Body of pancreas (tissue), 4 donors: ENCODE data around the gene NMNAT3. TPM values are rescaled to one million over a fixed set of nuclear protein-coding genes. Genes with fewer than 3 reads are reported as not detected.

Source experiments
- ATAC-seq: fragments of 150-250 bp; one replicate; pipeline ENCODE4 v1.9.1; 2016
- DNase-seq, 4 donors: peaks; one replicate each; pipeline ENCODE4 v3.0.0-alpha.2; 2019
- H3K27ac ChIP-seq, 4 donors: fragments of 200-600 bp; sonication (generic); 1 replicate in 3 of 4; 2 replicates in 1 of 4; pipeline versions ENCODE4 v1.5.1 to v1.6.1; 2016 to 2019; ENCODE audit warnings: mild to moderate bottlenecking in 1 of 4, mixed read lengths in 1 of 4, moderate library complexity in 1 of 4
- H3K27me3 ChIP-seq, 2 donors: fragments of 200-600 bp; sonication (generic); one replicate each; pipeline ENCODE4 v1.6.0; 2016; ENCODE audit warnings: mild to moderate bottlenecking in 1 of 2
- H3K36me3 ChIP-seq, 2 donors: fragments of 200-600 bp; sonication (generic); replicated peaks in 1 of 2; 2 replicates each; pipeline ENCODE4 v1.5.1; 2016; ENCODE audit warnings: low read depth in 2 of 2; ENCODE audit not compliant: insufficient read depth in 1 of 2
- H3K4me1 ChIP-seq: fragments of 200-600 bp; sonication (generic); one replicate; pipeline ENCODE4 v1.6.0; 2016
- H3K4me3 ChIP-seq, 2 donors: fragments of 200-600 bp; sonication (generic); 1 replicate in 1 of 2; 2 replicates in 1 of 2; pipeline ENCODE4 v1.5.1; 2016 to 2019
- H3K9me3 ChIP-seq, 3 donors: fragments of 200-600 bp; sonication (generic); 1 replicate in 2 of 3; 2 replicates in 1 of 3; pipeline ENCODE4 v1.5.1; 2016
- CTCF ChIP-seq, 7 experiments: fragments of 450-650 bp in 4 of 7; fragments of 200-600 bp in 3 of 7; sonication (generic) in 3 of 7; IDR thresholded peaks; one replicate each; pipeline ENCODE4 v1.5.1; 2016 to 2019; ENCODE audit warnings: antibody characterized with exemption in 7 of 7
- POLR2A ChIP-seq, 3 donors: fragments of 450-650 bp; IDR thresholded peaks; one replicate each; pipeline ENCODE4 v1.6.1; 2016; ENCODE audit warnings: antibody characterized with exemption in 3 of 3, mild to moderate bottlenecking in 2 of 3
- WGBS, 2 donors: methylation state at CpG; one replicate each; pipeline ENCODE4 v1.1.5; 2017; 5-methylcytosine and 5-hydroxymethylcytosine counted together
- intact Hi-C: fragments of 100-400 bp; cut with DNase I; formaldehyde crosslinking; loops from one replicate; pipeline ENCODE4 v1.15.1; 2023
- total RNA-seq, 2 donors: library from RNA; depleted of rRNA; stranded (reverse); fragments of >200 nt; gene quantifications; one replicate each; pipeline ENCODE4 v1.1.0, GENCODE V29; 2016

NMNAT3 gene
- total RNA-seq, 2 donors from 2014 or later: 5.7 to 12.9 TPM

DNA sequence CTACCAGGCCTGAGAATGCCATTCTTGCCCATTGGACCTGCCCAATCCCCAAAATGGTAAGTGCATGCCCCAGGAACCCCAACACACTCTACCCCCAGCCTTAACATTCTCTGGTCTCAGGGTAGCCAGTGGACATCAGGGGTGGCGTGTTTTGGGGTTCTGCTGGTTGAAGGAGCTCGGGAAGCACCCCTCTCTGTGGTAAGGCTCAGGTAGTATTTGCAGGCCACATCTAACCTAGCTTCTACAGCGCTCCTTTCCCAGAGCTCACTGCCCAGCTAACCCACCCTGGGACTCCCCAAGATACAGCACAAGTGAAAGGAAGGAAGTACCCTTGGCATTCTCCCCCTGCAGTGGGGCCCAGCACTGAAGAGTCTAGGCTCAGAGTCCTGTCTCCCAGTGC is 19.8 kb downstream of the NMNAT3 start:
- Histone ChIP-seq H3K27ac (no peak overlapping the region), H3K36me3 (no peaks in the 10 kb centered on the region), H3K9me3 (no peaks in the 10 kb centered on the region), H3K4me1 (no peaks in the 10 kb centered on the region), H3K4me3 (no peak overlapping the region), H3K27me3 (no peaks in the 10 kb centered on the region)
- 84 to 94% methylated on average over 3 of the region's 3 CpGs for WGBS, 2 donors
- intact Hi-C loops: no loop called here
- no peak for ATAC-seq
- DNase-seq: no peak
- TF ChIP-seq POLR2A (IDR thresholded peaks at IDR 0.05): no peak
- no peak for TF ChIP-seq CTCF (IDR thresholded peaks at IDR 0.05)

- H3K27ac ChIP-seq: no peak overlapping the region
- intact Hi-C loops: no loop called here
- no peak overlapping the region for H3K4me3 ChIP-seq
- DNase-seq: no peak
- TF ChIP-seq CTCF (IDR thresholded peaks at IDR 0.05): no peak
- TF ChIP-seq POLR2A (IDR thresholded peaks at IDR 0.05): no peak
- H3K4me1 ChIP-seq: no peaks in the 10 kb centered on the region
- 100% methylated on average over 3 of the region's 3 CpGs for WGBS, 2 donors
- no peaks in the 10 kb centered on the region for H3K27me3 ChIP-seq
- ATAC-seq: no peak
- H3K9me3 ChIP-seq: no peaks in the 10 kb centered on the region
- no peaks in the 10 kb centered on the region for H3K36me3 ChIP-seq
These were observed 20.3 kb downstream of the NMNAT3 start for GRCh38 chr3:139657434-139657833.

DNA sequence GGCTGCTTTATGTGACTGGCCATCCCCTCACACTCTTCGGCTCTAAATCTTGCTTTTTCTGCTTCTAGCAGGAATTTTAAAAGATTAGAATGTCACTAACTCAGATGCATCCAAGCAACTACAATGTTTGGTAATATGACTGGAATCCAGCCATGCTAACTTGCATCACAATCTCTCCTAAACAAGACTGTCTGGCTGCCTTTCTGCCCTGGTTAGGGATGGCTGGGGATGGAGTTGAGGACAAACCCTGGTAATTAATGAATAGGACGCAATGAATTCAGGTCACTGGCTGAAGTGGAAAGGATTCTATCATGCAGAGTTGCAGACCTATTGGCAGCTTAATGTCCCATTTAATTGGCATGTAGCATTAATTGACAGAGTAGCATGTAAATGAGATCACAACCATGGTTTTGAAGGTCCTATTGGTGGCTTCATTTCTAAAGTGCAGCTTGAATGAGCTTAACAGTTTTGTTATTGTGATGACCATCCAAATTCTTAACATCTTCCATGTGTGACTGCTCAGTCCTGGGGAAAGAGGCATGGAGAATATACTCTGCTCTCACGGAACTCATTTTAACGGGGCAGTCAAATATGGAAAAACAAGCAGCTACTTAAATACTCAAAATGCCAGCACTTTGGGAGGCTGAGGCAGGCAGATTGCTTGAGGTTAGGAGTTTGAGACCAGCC is 21.7 kb downstream of the NMNAT3 start:
- ATAC-seq (no peak), DNase-seq (peak in 1 of 4 donors; percentile 35)
- Histone ChIP-seq H3K4me3 (no peak overlapping the region), H3K27ac (no peak overlapping the region), H3K4me1 (no peaks in the 10 kb centered on the region), H3K27me3 (no peaks in the 10 kb centered on the region), H3K9me3 (no peaks in the 10 kb centered on the region), H3K36me3 (no peaks in the 10 kb centered on the region)
- intact Hi-C loops: no loop called here
- TF ChIP-seq POLR2A (IDR thresholded peaks at IDR 0.05): no peak
- TF ChIP-seq CTCF (IDR thresholded peaks at IDR 0.05): no peak
- WGBS, 2 donors: 83 to 91% methylated on average over 4 of the region's 4 CpGs

DNA sequence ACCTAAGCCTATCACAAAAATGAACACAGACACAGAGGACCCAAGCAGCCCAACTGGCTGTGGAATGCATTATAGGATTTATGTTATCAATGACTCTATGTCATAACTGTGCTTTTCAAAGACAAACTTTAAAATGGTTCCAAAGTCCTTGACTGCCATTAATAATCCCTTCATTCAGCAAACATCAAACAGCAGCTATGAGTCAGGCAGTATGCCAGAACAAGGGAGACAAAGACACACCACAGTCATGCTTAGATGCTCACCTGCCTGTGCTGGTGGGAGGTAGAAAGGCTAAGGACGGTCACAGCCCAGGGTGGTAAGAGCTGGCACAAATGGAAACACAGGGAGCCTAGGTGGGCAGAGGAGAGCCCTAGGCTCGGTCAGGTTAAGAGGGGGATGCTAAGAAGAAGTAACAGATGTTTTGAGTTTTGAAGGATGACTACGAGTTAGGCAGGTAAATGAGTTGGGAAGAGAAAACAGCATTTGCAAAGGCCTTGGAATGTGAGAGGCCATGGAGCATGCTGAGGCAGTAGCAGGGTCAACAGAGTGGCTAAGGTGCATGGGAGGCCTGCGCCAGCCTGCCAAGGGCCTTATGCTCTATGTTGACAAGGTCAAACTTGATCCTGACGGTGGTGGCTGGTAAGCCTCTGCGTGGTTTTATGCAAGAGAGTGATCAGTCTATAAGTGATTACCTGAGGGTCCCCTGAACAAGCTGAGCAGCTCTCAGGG is 23.0 kb downstream of the NMNAT3 start:
- DNase-seq (no peak), ATAC-seq (no peak)
- Histone ChIP-seq H3K27ac (no peak overlapping the region), H3K4me3 (no peak overlapping the region), H3K9me3 (no peaks in the 10 kb centered on the region), H3K27me3 (no peaks in the 10 kb centered on the region), H3K4me1 (no peaks in the 10 kb centered on the region), H3K36me3 (no peaks in the 10 kb centered on the region)
- TF ChIP-seq CTCF (IDR thresholded peaks at IDR 0.05): no peak
- no peak for TF ChIP-seq POLR2A (IDR thresholded peaks at IDR 0.05)
- intact Hi-C loops: no loop called here
- 67 to 82% methylated on average over 6 of the region's 6 CpGs for WGBS, 2 donors
